Measurements from ENCODE around the gene RPUSD2. TPM values are rescaled to one million over a fixed set of nuclear protein-coding genes. Genes with fewer than 3 reads are reported as not detected.
"Not testable (repeated sequence)": the region's sequence is repeated elsewhere in the genome, so short reads cannot be mapped to it uniquely, and the experiment has no call there.

RPUSD2 gene
- total and polyA plus RNA-seq, 7 experiments from 2014 or later = 10.6 to 25.9 (median 18.4) TPM

DNA sequence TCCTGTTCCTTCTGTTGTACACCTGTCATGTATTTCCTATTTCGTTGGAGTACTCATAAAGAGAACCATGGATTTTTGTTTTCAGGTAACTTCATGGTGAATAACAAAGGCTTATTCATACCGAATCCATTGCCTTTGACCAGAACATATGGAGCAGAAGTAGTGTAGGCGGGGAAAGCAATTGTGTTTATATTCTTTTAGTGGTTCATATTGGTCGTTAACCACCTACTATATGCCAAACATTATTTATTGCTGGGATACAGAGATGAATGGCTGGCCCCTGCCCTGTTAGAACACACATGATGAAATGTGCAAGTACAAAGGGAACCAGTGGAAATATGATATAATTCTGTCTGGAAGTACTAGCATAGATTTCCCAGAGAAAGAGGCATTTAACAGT lies 9.8 kb downstream of the RPUSD2 start:
- H3K27ac ChIP-seq (ENCODE audit: low read depth, low read length) = no peak overlapping the region
- no peaks in the 10 kb centered on the region for H3K27me3 ChIP-seq (ENCODE audit: control insufficient read depth in 2 of 2, insufficient read depth in 2 of 2, low read length in 2 of 2)
- intact Hi-C loops (cut with micrococcal nuclease) = no loop called here
- Mint-ChIP-seq H3K36me3 (peaks cover 0 to 18% (median 7%) of the 10 kb centered on the region in 5 donors), H3K27me3 (no peaks in the 10 kb centered on the region), H3K27ac (no peak overlapping the region), H3K4me1 (peaks cover 5 to 7% (median 6%) of the 10 kb centered on the region in 7 donors), H3K9me3 (peaks cover 0 to 5% (median 0%) of the 10 kb centered on the region in 11 donors), H3K4me3 (no peak overlapping the region)
- peaks cover 0 to 13% (median 0%) of the 10 kb centered on the region in 3 experiments for H3K36me3 ChIP-seq (ENCODE audit: control insufficient read depth in 2 of 3, insufficient read depth in 3 of 3, low read length in 3 of 3)
- ChIA-PET CTCF (no interaction called here), POLR2A (no interaction called here)
- H3K9me3 ChIP-seq (ENCODE audit: control insufficient read depth in 2 of 3, low read length in 3 of 3) = no peaks in the 10 kb centered on the region
- H3K4me3 ChIP-seq (ENCODE audit: low read length) = no peak overlapping the region
- no peaks in the 10 kb centered on the region for H3K4me1 ChIP-seq (ENCODE audit: control insufficient read depth in 2 of 2, insufficient read depth in 2 of 2, low read length in 2 of 2)
- DNase-seq = no peak
- ATAC-seq = no peak

DNA sequence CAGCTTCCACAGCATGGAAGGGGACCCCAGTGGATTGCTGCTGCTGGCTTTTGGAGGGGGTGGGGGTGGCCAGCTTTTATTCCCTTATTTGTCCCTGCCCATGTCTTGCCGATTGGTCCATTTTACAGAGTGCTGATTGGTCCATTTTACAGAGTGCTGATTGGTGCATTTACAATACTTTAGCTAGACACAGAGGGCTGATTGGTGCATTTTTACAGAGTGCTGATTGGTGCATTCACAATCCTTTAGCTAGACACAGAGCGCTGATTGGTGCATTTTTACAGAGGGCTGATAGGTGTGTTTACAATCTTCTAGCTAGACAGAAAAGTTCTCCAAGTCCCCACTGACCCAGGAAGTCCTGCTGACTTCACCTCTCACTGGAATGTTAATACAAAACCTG lies 12.7 kb downstream of the RPUSD2 start:
- CTCF ChIA-PET; H3K36me3 ChIP-seq (ENCODE audit: control insufficient read depth in 2 of 3, insufficient read depth in 3 of 3, low read length in 3 of 3); H3K27ac Mint-ChIP-seq; H3K4me1 Mint-ChIP-seq; H3K9me3 Mint-ChIP-seq; H3K27me3 Mint-ChIP-seq; H3K4me3 ChIP-seq (ENCODE audit: low read length); H3K4me1 ChIP-seq (ENCODE audit: control insufficient read depth in 2 of 2, insufficient read depth in 2 of 2, low read length in 2 of 2); H3K27ac ChIP-seq (ENCODE audit: low read depth, low read length); H3K27me3 ChIP-seq (ENCODE audit: control insufficient read depth in 2 of 2, insufficient read depth in 2 of 2, low read length in 2 of 2); POLR2A ChIA-PET; H3K9me3 ChIP-seq (ENCODE audit: control insufficient read depth in 2 of 3, low read length in 3 of 3); H3K4me3 Mint-ChIP-seq; H3K36me3 Mint-ChIP-seq; DNase-seq; ATAC-seq; intact Hi-C loops (cut with micrococcal nuclease): not testable (repeated sequence)

DNA sequence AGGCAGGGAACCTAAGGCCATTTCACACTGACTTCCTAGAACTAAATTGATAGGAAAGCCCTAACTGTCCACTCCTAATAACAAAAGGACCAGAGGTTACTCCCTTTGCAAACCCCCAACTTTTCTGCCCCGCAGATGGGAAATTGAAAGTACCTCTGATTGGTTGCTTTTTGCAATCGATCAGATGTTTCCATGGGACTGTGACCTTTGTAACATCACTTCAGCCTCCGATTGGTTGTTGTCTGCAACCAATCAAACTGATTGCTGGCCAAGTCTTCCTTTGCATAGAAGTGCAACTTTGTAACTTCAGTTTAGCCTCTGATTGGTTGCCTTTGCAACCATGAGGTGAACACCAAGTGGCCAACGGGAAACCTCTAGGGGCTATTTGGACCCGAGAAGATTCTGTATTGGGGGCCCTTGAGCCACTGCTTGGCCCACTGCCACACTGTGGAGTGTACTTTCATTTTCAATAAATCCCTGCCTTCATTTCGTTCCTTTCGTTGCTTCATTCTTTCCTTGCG lies 13.7 kb downstream of the RPUSD2 start:
- H3K27ac Mint-ChIP-seq = peak overlapping the region in 1 of 9 donors; percentile 62
- H3K27me3 Mint-ChIP-seq = peaks cover 0 to 3% (median 0%) of the 10 kb centered on the region in 5 donors
- H3K27ac ChIP-seq (ENCODE audit: low read depth, low read length) = no peak overlapping the region
- no peaks in the 10 kb centered on the region for H3K9me3 ChIP-seq (ENCODE audit: control insufficient read depth in 2 of 3, low read length in 3 of 3)
- H3K27me3 ChIP-seq (ENCODE audit: control insufficient read depth in 2 of 2, insufficient read depth in 2 of 2, low read length in 2 of 2) = no peaks in the 10 kb centered on the region
- peaks cover 0 to 5% (median 0%) of the 10 kb centered on the region in 11 donors for H3K9me3 Mint-ChIP-seq
- ATAC-seq (peak; percentile 34), DNase-seq (no peak)
- no peaks in the 10 kb centered on the region for H3K36me3 ChIP-seq (ENCODE audit: control insufficient read depth in 2 of 3, insufficient read depth in 3 of 3, low read length in 3 of 3)
- H3K4me3 Mint-ChIP-seq = peak overlapping the region in 1 of 10 donors; percentile 45
- peaks cover 0 to 6% (median 0%) of the 10 kb centered on the region in 7 donors for H3K4me1 Mint-ChIP-seq
- POLR2A ChIA-PET = no interaction called here
- no peaks in the 10 kb centered on the region for H3K4me1 ChIP-seq (ENCODE audit: control insufficient read depth in 2 of 2, insufficient read depth in 2 of 2, low read length in 2 of 2)
- intact Hi-C loops (cut with micrococcal nuclease) = no loop called here
- H3K36me3 Mint-ChIP-seq = peaks cover 0 to 1% (median 0%) of the 10 kb centered on the region in 5 donors
- no peak overlapping the region for H3K4me3 ChIP-seq (ENCODE audit: low read length)
- CTCF ChIA-PET = no interaction called here

DNA sequence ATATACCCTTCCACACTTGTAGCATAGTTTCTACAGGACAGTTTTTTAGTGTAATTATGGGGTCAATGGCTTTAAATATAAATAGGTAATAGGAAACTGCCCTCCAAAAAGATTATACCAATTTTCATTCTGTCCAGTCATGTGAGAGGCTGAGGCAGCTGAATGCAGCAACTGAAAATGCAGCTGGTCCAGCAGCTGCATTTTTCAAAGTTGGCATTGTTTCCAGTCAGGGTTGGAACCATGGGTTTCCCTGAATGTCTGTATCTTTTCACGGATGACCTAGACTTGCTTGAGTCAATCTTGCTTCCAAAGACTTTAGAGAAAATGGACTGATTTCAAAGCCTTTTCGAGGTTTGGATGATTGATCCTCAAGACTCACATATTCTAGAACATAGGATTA lies 15.1 kb downstream of the RPUSD2 start:
- Mint-ChIP-seq H3K9me3 (peaks cover 0 to 5% (median 0%) of the 10 kb centered on the region in 11 donors), H3K36me3 (no peaks in the 10 kb centered on the region)

DNA sequence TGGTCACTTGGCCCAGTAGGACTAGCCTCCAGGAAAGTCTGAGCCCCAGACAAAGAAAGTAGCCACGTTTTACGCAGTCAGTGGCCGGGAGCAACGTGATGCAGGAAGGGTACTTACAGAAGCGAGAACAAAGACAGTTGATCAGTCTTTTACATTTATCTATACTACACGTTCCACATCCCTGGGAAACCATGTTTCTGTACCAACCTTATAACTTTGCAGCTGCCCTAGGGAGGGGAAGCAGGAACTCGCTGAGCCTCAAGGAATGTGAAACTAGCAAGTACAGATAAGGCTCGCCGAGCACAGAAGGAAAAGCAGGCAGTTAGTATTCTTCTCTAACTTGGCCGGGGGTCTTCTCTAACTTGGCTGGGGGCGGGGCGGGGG lies 21.6 kb downstream of the RPUSD2 start:
- peaks cover 13 to 33% (median 25%) of the 10 kb centered on the region in 7 donors for H3K4me1 Mint-ChIP-seq
- H3K4me1 ChIP-seq (ENCODE audit: control insufficient read depth in 2 of 2, insufficient read depth in 2 of 2, low read length in 2 of 2) = peaks cover 11 to 12% of the 10 kb centered on the region in 2 donors
- H3K4me3 Mint-ChIP-seq = peak overlapping the region; percentile 52 to 84 (median 76)
- DNase-seq = no peak
- ATAC-seq = no peak
- H3K27ac ChIP-seq (ENCODE audit: low read depth, low read length) = no peak overlapping the region
- intact Hi-C loops (cut with micrococcal nuclease) = loop anchor here (2.0 to 10.0 kb wide), 5 partner anchors 87 to 806 kb away; partner anchors contain the start of genes C15orf62 (in 1 of the 2), FSIP1 (in 1 of the 2), NUSAP1 (in 1 of the 2) and OIP5 (in 1 of the 2)
- H3K9me3 Mint-ChIP-seq = peaks cover 0 to 5% (median 0%) of the 10 kb centered on the region in 11 donors
- H3K27me3 ChIP-seq (ENCODE audit: control insufficient read depth in 2 of 2, insufficient read depth in 2 of 2, low read length in 2 of 2) = no peaks in the 10 kb centered on the region
- ChIA-PET CTCF (interaction anchor here (0.7 to 2.5 kb wide), 5 partner anchors 10 to 192 kb away, joined by 3 to 15 read pairs (median 4); no protein-coding TSS in a partner anchor), POLR2A (no interaction called here)
- H3K36me3 Mint-ChIP-seq = peaks cover 0 to 1% (median 0%) of the 10 kb centered on the region in 5 donors
- H3K27me3 Mint-ChIP-seq = peaks cover 0 to 12% (median 6%) of the 10 kb centered on the region in 5 donors
- H3K4me3 ChIP-seq (ENCODE audit: low read length) = no peak overlapping the region
- peak overlapping the region in 3 of 9 donors; percentile 51 to 72 (median 63) for H3K27ac Mint-ChIP-seq
- no peaks in the 10 kb centered on the region for H3K9me3 ChIP-seq (ENCODE audit: control insufficient read depth in 2 of 3, low read length in 3 of 3)
- H3K36me3 ChIP-seq (ENCODE audit: control insufficient read depth in 2 of 3, insufficient read depth in 3 of 3, low read length in 3 of 3) = no peaks in the 10 kb centered on the region

More for the DNA sequence above, 15.1 kb downstream of the RPUSD2 start:
- ChIA-PET CTCF (interaction anchor here (0.7 kb wide), 1 partner anchor 16 kb away, joined by 3 read pairs; no protein-coding TSS in a partner anchor), POLR2A (no interaction called here)
- ATAC-seq (no peak), DNase-seq (no peak)
- Mint-ChIP-seq H3K27ac (no peak overlapping the region), H3K27me3 (peaks cover 0 to 8% (median 0%) of the 10 kb centered on the region in 5 donors), H3K4me3 (no peak overlapping the region), H3K4me1 (peaks cover 0 to 6% (median 0%) of the 10 kb centered on the region in 7 donors)
- Histone ChIP-seq H3K9me3 (ENCODE audit: control insufficient read depth in 2 of 3, low read length in 3 of 3) (no peaks in the 10 kb centered on the region), H3K36me3 (ENCODE audit: control insufficient read depth in 2 of 3, insufficient read depth in 3 of 3, low read length in 3 of 3) (no peaks in the 10 kb centered on the region), H3K4me3 (ENCODE audit: low read length) (no peak overlapping the region), H3K27me3 (ENCODE audit: control insufficient read depth in 2 of 2, insufficient read depth in 2 of 2, low read length in 2 of 2) (no peaks in the 10 kb centered on the region), H3K27ac (ENCODE audit: low read depth, low read length) (no peak overlapping the region), H3K4me1 (ENCODE audit: control insufficient read depth in 2 of 2, insufficient read depth in 2 of 2, low read length in 2 of 2) (no peaks in the 10 kb centered on the region)
- intact Hi-C loops (cut with micrococcal nuclease) = no loop called here

DNA sequence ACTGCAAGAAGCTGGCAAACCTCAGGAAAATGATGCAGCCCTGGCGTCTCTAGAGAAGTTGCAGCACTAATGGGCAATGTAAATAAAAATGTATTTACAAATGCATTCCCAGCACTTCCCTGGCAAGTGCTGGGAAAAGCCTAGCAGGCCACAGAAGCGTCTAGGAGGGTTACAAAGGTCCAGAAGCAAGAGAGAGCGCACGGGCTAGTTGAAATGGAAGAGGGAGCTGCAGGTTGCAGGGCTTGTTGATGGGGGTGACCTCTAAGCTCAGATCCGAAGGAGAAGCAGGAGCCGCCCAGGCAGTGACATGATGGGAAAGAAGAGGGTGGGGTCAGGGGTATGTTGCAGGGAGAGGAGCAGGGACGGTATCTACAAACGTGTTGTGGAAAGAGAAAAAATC lies 22.3 kb downstream of the RPUSD2 start:
- ChIA-PET POLR2A (interaction anchor here (0.6 to 0.7 kb wide), 2 partner anchors 24 to 1901 kb away, joined by 3 to 4 read pairs; no protein-coding TSS in a partner anchor), CTCF (interaction anchor here (3.0 kb wide), 1 partner anchor 191 kb away, joined by 13 read pairs; no protein-coding TSS in a partner anchor)
- peaks cover 13 to 37% (median 25%) of the 10 kb centered on the region in 7 donors for H3K4me1 Mint-ChIP-seq
- no peaks in the 10 kb centered on the region for H3K9me3 ChIP-seq (ENCODE audit: control insufficient read depth in 2 of 3, low read length in 3 of 3)
- H3K27me3 ChIP-seq (ENCODE audit: control insufficient read depth in 2 of 2, insufficient read depth in 2 of 2, low read length in 2 of 2) = no peaks in the 10 kb centered on the region
- H3K4me3 ChIP-seq (ENCODE audit: low read length) = no peak overlapping the region
- peaks cover 0 to 12% (median 6%) of the 10 kb centered on the region in 5 donors for H3K27me3 Mint-ChIP-seq
- peak overlapping the region in 1 of 10 donors; percentile 10 for H3K4me3 Mint-ChIP-seq
- H3K27ac ChIP-seq (ENCODE audit: low read depth, low read length) = no peak overlapping the region
- peak overlapping the region in 3 of 9 donors; percentile 58 to 72 (median 60) for H3K27ac Mint-ChIP-seq
- H3K9me3 Mint-ChIP-seq = peaks cover 0 to 5% (median 0%) of the 10 kb centered on the region in 11 donors
- H3K36me3 ChIP-seq (ENCODE audit: control insufficient read depth in 2 of 3, insufficient read depth in 3 of 3, low read length in 3 of 3) = no peaks in the 10 kb centered on the region
- DNase-seq (no peak), ATAC-seq (no peak)
- H3K36me3 Mint-ChIP-seq = peaks cover 0 to 1% (median 0%) of the 10 kb centered on the region in 5 donors
- intact Hi-C loops (cut with micrococcal nuclease) = loop anchor here (2.0 to 10.0 kb wide), 5 partner anchors 86 to 807 kb away; partner anchors contain the start of genes C15orf62 (in 1 of the 2), FSIP1 (in 1 of the 2), NUSAP1 (in 1 of the 2) and OIP5 (in 1 of the 2)
- H3K4me1 ChIP-seq (ENCODE audit: control insufficient read depth in 2 of 2, insufficient read depth in 2 of 2, low read length in 2 of 2) = peaks cover 11 to 12% of the 10 kb centered on the region in 2 donors
